PFSK-1 (cell line): ENCODE measurements around the gene TSPAN4.
A peak's percentile ranks its signal among the peaks of the same experiment; 100 is the strongest.

Experiments used
- FOXP2 ChIP-seq: optimal IDR thresholded peaks from 2 replicates; pipeline ENCODE3; 2011; ENCODE audit warnings: borderline replicate concordance, control low read depth, inconsistent platforms; ENCODE audit not compliant: insufficient read depth; ENCODE audit errors: extremely low read length, extremely low read depth
- POLR2AphosphoS5 ChIP-seq: IDR thresholded peaks from 2 replicates; pipeline ENCODE4 v1.6.1; 2012; ENCODE audit warnings: low read depth, mild to moderate bottlenecking, control low read depth, low read length, moderate library complexity
- SIN3A ChIP-seq: IDR thresholded peaks from 2 replicates; pipeline ENCODE4 v1.6.1; 2012; ENCODE audit warnings: mild to moderate bottlenecking, low read length, moderate library complexity, borderline replicate concordance; ENCODE audit not compliant: insufficient read depth
- TAF1 ChIP-seq: IDR thresholded peaks from 2 replicates; pipeline ENCODE4 v1.6.1; 2012; ENCODE audit warnings: low read length, control low read depth, borderline replicate concordance; ENCODE audit not compliant: insufficient read depth
- TF ChIP-seq, protein P1 (sequence below), 2 experiments: IDR thresholded peaks; 2 replicates each; pipeline versions ENCODE4 v1.6.1 to v1.8.0; 2011 to 2012; ENCODE audit warnings: low read depth in 2 of 2, low read length in 2 of 2, control low read depth in 1 of 2, inconsistent platforms in 1 of 2, mild to moderate bottlenecking in 1 of 2, moderate library complexity in 1 of 2; ENCODE audit not compliant: insufficient read depth in 1 of 2

Gene TSPAN4

DNA sequence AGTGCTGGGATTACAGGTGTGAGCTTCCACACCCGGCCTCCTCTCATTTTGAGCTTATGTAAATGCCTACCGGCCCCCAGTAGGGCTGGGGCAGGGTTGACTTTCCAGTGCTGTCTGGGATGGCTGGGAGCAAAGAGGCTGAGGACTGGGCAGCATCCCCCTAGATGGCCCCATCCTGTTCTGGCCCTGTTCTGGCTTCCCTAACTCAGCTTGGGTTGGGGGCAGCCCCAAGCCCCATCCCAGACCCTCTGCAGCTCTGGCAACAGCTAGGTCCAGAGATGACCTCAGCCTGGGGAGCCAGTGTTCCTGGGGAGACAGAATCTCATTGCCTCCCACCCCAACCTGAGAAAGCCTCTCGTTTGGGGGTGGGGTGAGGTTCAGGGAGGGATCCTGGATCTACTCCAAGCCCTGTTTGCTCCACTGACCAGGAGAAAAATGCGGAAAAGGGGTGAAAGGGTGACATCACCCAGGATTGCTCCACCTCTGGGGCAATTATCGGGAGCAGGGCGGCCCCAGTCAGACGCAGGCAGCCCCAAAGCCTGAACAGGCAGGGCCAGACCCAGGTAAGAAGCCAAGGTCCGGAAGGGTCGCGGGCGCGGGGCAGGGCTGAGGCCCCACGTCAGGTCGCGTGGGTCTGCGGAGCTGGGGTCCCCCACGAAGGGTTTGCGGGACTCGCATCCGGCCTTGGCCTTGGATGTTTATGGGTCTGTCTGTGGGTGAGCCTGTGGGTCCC, 24.1 kb upstream of the TSPAN4 start, which contains the start of gene PNPLA2:
Gene PNPLA2, plus strand, starts transcription at position 519 of the 733 bp plus-strand sequence. CDS start 805 bp downstream, outside the sequence.
- TF ChIP-seq TAF1: no peak
- TF ChIP-seq, protein P1, sequence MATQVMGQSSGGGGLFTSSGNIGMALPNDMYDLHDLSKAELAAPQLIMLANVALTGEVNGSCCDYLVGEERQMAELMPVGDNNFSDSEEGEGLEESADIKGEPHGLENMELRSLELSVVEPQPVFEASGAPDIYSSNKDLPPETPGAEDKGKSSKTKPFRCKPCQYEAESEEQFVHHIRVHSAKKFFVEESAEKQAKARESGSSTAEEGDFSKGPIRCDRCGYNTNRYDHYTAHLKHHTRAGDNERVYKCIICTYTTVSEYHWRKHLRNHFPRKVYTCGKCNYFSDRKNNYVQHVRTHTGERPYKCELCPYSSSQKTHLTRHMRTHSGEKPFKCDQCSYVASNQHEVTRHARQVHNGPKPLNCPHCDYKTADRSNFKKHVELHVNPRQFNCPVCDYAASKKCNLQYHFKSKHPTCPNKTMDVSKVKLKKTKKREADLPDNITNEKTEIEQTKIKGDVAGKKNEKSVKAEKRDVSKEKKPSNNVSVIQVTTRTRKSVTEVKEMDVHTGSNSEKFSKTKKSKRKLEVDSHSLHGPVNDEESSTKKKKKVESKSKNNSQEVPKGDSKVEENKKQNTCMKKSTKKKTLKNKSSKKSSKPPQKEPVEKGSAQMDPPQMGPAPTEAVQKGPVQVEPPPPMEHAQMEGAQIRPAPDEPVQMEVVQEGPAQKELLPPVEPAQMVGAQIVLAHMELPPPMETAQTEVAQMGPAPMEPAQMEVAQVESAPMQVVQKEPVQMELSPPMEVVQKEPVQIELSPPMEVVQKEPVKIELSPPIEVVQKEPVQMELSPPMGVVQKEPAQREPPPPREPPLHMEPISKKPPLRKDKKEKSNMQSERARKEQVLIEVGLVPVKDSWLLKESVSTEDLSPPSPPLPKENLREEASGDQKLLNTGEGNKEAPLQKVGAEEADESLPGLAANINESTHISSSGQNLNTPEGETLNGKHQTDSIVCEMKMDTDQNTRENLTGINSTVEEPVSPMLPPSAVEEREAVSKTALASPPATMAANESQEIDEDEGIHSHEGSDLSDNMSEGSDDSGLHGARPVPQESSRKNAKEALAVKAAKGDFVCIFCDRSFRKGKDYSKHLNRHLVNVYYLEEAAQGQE (IDR thresholded peaks at IDR 0.05; ENCODE audit: insufficient read depth in 1 of 2, low read depth in 2 of 2, low read length in 2 of 2): no peak
- TF ChIP-seq FOXP2: no peak
- no peak for TF ChIP-seq SIN3A
- no peak for TF ChIP-seq POLR2AphosphoS5

DNA sequence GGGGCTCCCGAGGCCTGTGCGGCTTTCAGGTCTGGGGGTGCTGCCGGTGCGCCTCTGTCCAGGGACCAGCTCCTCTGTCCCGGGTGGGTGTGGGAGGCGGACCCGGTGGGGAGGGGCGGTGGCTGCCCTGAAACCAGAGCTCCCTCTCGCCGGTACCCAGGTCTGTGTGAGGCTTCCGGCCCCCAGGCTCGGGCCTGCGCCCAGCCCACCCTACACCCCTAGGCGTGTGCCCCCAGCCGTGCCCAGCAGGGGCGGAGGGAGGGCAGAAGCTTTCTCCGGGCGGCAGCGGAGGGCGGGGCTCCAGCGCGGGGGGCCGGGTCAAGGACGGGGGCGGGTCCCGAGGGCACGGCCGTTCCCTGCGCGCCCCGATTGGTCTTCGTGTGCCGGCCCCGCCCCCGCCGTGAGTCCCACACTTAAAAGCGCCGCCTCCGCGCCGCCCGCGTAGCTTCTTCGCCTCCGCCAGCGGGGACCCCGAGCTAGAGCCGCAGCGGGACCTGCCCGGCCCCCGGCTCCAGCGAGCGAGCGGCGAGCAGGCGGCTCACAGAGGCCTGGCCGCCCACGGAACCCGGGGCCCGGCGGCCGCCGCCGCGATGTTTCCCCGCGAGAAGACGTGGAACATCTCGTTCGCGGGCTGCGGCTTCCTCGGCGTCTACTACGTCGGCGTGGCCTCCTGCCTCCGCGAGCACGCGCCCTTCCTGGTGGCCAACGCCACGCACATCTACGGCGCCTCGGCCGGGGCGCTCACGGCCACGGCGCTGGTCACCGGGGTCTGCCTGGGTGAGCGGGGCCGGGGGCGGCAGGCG, 23.3 kb upstream of the TSPAN4 start:
- TF ChIP-seq, protein P1 (IDR thresholded peaks at IDR 0.05; ENCODE audit: insufficient read depth in 1 of 2, low read depth in 2 of 2, low read length in 2 of 2): no peak
- TF ChIP-seq POLR2AphosphoS5 (peak; percentile 97), TAF1 (no peak), FOXP2 (no peak), SIN3A (peak; percentile 61; the same call in 1 of the 2 replicates)

DNA sequence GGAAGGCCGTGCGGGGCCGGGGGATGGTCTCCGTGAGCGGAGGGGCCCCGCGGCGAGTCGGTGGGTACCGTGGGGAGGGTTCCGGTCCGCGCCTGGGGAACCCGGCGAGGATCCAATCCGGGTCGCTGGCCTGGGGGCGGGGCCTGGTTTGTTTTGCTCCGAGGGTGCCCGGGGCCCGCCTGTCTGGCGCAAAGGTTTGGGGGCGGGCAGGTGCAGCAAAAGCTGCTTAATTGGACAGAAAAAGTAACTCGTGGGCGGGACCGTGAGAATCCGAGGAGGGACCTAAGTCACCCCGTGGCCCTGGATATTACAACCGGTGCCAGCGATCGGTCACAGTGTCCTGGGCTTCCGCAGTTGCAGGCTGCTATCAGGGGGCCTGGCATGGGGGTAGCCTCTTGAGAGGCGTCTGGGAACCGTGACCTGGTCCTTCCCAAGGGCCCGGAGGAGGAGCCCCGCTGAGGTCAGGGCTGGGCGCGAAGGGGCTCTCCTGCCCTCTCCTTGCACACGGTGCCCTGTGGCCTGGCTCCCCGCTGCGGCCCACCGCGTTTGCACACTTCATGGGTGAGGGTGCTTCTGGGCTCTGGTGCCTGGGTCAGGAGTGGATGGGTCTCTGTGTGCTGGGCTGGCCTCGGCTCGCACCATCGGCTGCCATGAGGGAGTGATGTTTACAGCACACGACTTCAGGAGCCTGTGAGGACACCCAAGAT, 22.6 kb upstream of the TSPAN4 start:
- TF ChIP-seq FOXP2: no peak
- TF ChIP-seq SIN3A: peak; percentile 75; the same call in 1 of the 2 replicates
- TF ChIP-seq TAF1: 0 out of 2 replicates have a peak, but pooled peaks have one; percentile 29
- TF ChIP-seq, protein P1 (IDR thresholded peaks at IDR 0.05; ENCODE audit: insufficient read depth in 1 of 2, low read depth in 2 of 2, low read length in 2 of 2): no peak
- TF ChIP-seq POLR2AphosphoS5: no peak

DNA sequence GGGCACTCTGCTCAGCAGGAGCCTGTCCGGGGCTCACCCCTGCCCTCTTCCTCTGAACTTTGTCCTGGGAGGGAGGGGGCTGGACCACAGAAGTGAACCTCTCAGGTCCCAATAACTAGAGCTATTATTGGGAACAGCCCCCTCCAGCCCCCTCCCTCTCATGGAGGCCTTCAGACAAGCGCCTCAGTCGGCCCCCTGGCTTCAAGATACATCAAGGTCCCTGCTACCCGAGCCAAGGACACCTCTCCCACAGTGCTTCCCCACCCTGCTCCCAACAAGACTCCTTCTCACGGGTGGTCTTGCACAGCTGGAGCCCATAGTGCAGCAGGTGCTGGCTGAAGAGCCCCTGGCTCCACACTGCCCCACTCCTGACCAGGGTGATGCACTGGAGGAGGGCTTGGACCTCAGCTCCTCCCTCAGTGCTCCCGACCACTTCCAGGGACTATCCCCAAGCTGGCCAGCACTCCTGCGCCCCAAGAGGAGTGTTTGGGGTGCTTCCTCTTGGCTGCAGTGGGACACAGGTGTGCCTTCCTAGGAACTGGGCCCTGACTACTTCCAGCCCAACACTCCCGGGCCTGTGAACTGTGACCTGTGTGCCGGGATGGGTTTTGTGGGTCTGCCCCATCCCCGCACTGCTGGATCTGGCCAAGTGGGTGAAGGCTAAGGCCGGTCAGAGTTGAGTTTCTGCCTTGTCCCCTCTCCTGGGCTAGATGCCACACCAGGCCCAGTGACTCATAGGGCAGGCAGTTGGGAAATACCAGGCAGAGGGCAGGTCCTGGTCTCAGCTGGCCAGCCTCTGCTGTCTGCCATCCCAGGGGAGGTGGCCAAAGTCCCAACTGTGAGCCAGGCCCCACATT, 21.8 kb upstream of the TSPAN4 start:
- TF ChIP-seq SIN3A (no peak), TAF1 (no peak), FOXP2 (no peak), POLR2AphosphoS5 (no peak)
- TF ChIP-seq, protein P1 (IDR thresholded peaks at IDR 0.05; ENCODE audit: insufficient read depth in 1 of 2, low read depth in 2 of 2, low read length in 2 of 2): no peak
